Spleen (tissue), 11 donors: Measurements from ENCODE around the gene GGTLC2. TPM values are rescaled to one million over a fixed set of nuclear protein-coding genes. Genes with fewer than 3 reads are reported as not detected.
A peak's percentile ranks its signal among the peaks of the same experiment; 100 is the strongest.
"Not testable (repeated sequence)": the region's sequence is repeated elsewhere in the genome, so short reads cannot be mapped to it uniquely, and the experiment has no call there.

Source experiments
- DNase-seq: peaks from one replicate; pipeline ENCODE4 v3.0.0-alpha.2; 2020
- H3K27ac ChIP-seq, 8 donors: fragments of 200-600 bp; sonication (generic) in 7 of 8; 1 replicate in 4 of 8; 2 replicates in 4 of 8; pipeline versions ENCODE4 v1.5.0 to v1.8.0; 2016 to 2021; ENCODE audit warnings: inconsistent platforms in 4 of 8, mild to moderate bottlenecking in 4 of 8, moderate library complexity in 1 of 8
- H3K27me3 ChIP-seq, 7 donors: fragments of 200-600 bp; sonication (generic) in 6 of 7; replicated peaks in 1 of 7; 1 replicate in 4 of 7; 2 replicates in 3 of 7; pipeline versions ENCODE4 v1.5.0 to v1.8.0; 2016 to 2021; ENCODE audit warnings: inconsistent platforms in 3 of 7, mild to moderate bottlenecking in 1 of 7
- H3K36me3 ChIP-seq, 6 donors: fragments of 200-600 bp; sonication (generic) in 5 of 6; 1 replicate in 4 of 6; 2 replicates in 2 of 6; pipeline versions ENCODE4 v1.5.0 to v1.8.0; 2016 to 2021; ENCODE audit warnings: inconsistent platforms in 2 of 6
- H3K4me1 ChIP-seq, 6 donors: fragments of 200-600 bp; sonication (generic) in 5 of 6; 1 replicate in 3 of 6; 2 replicates in 3 of 6; pipeline versions ENCODE4 v1.5.0 to v1.8.0; 2016 to 2021; ENCODE audit warnings: inconsistent platforms in 3 of 6
- H3K4me3 ChIP-seq, 8 donors: fragments of 200-600 bp; sonication (generic) in 7 of 8; 1 replicate in 4 of 8; 2 replicates in 4 of 8; pipeline versions ENCODE4 v1.5.0 to v1.8.0; 2016 to 2021; ENCODE audit warnings: inconsistent platforms in 4 of 8, mild to moderate bottlenecking in 4 of 8, moderate library complexity in 2 of 8
- H3K9me3 ChIP-seq, 8 donors: fragments of 200-600 bp; sonication (generic) in 7 of 8; 1 replicate in 4 of 8; 2 replicates in 4 of 8; pipeline versions ENCODE4 v1.5.0 to v1.8.0; 2016 to 2021; ENCODE audit warnings: inconsistent platforms in 4 of 8
- POLR2A ChIP-seq, 3 donors: fragments of 450-650 bp; IDR thresholded peaks; one replicate each; pipeline ENCODE4 v1.5.1; 2017; ENCODE audit warnings: antibody characterized with exemption in 3 of 3, mild to moderate bottlenecking in 1 of 3
- POLR2AphosphoS5 ChIP-seq, 3 donors: sonication (generic); formaldehyde crosslinking; IDR thresholded peaks; one replicate each; pipeline ENCODE4 v1.5.1; 2017; ENCODE audit warnings: antibody characterized with exemption in 3 of 3
- WGBS, 5 donors: extraction: QIAGEN DNeasy Blood & Tissue Kit in 3 of 5; methylation state at CpG; one replicate each; pipeline versions ENCODE4 v1.1.5 to v1.1.7; 2013 to 2018; 5-methylcytosine and 5-hydroxymethylcytosine counted together
- intact Hi-C: fragments of 100-400 bp; cut with DNase I; formaldehyde crosslinking; loops from one replicate; pipeline ENCODE4 v1.15.0; 2023; ENCODE audit warnings: low total_unique reads
- polyA plus RNA-seq, 3 donors: library from polyadenylated mRNA; stranded (reverse); fragments of 200-250 nt; gene quantifications; one replicate each; pipeline ENCODE4 v1.2.1, GENCODE V29; 2013
- total RNA-seq, 7 donors: library from RNA; depleted of rRNA in 3 of 7; stranded (reverse); fragments of >200 nt in 3 of 7; fragmentation: NEBNext Ultra II Directional in 4 of 7; extraction: Animal tissue kit (Norgen Biotek cat#: 25700) in 4 of 7; gene quantifications; one replicate each; pipeline versions ENCODE4 v1.1.0 to v1.2.1, GENCODE V29; 2016 to 2021
- TF ChIP-seq, protein P1 (sequence below), 11 experiments: fragments of 200-600 bp in 7 of 11; fragments of 450-650 bp in 4 of 11; sonication (generic) in 4 of 11; IDR thresholded peaks in 8 of 11; conservative IDR thresholded peaks in 3 of 11; 1 replicate in 7 of 11; 2 replicates in 4 of 11; pipeline versions ENCODE4 v1.4.0 to v1.8.0; 2016 to 2021; ENCODE audit warnings: antibody characterized with exemption in 11 of 11, inconsistent platforms in 4 of 11, mild to moderate bottlenecking in 1 of 11
- donor health status: healthy with polysubstance abuse.
- donor health status: DM: no; HTN: no; CAD: no; lungs with moderate emphysema.
- donor health status: DM: no; HTN: no; CAD: no.
- donor health status: Bipolar disorder and iron deficiency.
- donor health status: healthy.
- donor health status: DM: no; HTN: no; CAD: no.
- donor health status: DM: yes; HTN: yes; CAD: no.

Gene GGTLC2
- total and polyA plus RNA-seq, 10 donors, result not detected

DNA sequence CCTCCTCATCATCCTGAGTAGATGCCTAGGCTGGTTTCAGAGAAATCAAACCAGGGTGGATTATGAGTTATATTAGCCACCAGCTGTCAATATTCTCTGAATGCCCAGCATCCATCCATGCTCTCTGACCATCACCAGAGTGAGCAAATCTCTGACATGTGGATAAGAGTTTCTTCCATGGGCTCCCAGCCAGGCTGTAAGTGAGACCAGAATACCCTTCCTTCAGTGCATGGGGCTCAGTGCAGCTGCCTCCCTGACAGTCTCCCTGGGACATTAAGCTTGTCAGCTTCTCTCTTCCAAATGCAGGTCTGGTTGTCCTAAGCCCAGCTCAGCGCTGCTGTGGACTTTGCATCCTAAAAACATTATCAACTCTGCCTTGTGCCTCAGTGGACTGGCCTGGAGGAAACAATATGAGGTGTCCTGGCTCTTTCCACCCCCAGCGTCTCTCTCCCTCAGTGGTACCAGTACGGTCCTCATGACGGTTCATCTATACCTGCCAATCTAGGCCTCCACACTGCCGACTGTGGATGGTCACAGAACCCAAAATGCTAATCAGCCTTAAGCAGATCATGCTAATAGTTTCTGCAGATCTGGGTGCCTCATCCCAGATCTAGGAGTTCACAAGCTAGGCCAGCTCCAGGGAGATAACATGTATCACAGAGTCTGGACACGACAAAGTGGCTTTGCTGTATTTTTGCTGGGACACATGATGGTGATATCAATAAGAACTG lies 43.7 kb upstream of the GGTLC2 start:
- TF ChIP-seq, protein P1, sequence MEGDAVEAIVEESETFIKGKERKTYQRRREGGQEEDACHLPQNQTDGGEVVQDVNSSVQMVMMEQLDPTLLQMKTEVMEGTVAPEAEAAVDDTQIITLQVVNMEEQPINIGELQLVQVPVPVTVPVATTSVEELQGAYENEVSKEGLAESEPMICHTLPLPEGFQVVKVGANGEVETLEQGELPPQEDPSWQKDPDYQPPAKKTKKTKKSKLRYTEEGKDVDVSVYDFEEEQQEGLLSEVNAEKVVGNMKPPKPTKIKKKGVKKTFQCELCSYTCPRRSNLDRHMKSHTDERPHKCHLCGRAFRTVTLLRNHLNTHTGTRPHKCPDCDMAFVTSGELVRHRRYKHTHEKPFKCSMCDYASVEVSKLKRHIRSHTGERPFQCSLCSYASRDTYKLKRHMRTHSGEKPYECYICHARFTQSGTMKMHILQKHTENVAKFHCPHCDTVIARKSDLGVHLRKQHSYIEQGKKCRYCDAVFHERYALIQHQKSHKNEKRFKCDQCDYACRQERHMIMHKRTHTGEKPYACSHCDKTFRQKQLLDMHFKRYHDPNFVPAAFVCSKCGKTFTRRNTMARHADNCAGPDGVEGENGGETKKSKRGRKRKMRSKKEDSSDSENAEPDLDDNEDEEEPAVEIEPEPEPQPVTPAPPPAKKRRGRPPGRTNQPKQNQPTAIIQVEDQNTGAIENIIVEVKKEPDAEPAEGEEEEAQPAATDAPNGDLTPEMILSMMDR (IDR thresholded peaks at IDR 0.05 in 8 of 11, conservative IDR thresholded peaks at IDR 0.05 in 3 of 11), result no peak
- TF ChIP-seq POLR2A (IDR thresholded peaks at IDR 0.05) (no peak), POLR2AphosphoS5 (IDR thresholded peaks at IDR 0.05) (no peak)
- peaks cover 0 to 20% (median 11%) of the 10 kb centered on the region in 6 donors for H3K4me1 ChIP-seq
- no peaks in the 10 kb centered on the region for H3K27me3 ChIP-seq
- H3K36me3 ChIP-seq, result no peaks in the 10 kb centered on the region
- no peak overlapping the region for H3K4me3 ChIP-seq
- H3K27ac ChIP-seq, result no peak overlapping the region
- peaks cover 0 to 6% (median 0%) of the 10 kb centered on the region in 8 donors for H3K9me3 ChIP-seq
- intact Hi-C loops, result no loop called here
- DNase-seq, result no peak
- 90 to 95% (median 94%) methylated on average over 4 to 6 of the region's 6 CpGs for WGBS, 5 donors

DNA sequence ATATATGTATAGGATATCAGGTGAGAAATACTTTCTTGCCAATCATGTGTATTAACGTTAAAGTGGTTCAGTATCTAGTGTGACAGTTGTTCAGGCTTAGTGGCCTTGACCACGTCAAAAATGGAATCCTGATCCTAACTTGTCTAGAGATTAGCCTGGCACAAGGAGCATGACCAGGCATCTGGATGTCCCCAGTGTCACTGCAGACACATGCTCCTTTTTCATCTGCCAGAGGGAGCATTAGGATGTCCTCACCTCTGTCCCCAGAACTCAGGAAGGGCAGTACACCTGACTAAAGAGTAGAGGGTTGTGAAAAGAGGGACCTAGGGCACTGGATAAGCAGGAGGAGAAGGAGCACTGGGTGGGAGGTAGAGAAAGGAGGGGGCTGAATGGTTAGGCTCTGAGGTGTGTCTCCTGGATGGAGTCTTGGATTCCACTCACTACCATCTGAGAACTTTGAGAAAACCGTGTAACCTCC lies 40.9 kb upstream of the GGTLC2 start:
- H3K27ac ChIP-seq, result no peak overlapping the region
- no peaks in the 10 kb centered on the region for H3K27me3 ChIP-seq
- no peak overlapping the region for H3K4me3 ChIP-seq
- no peaks in the 10 kb centered on the region for H3K36me3 ChIP-seq
- WGBS, 5 donors, result 79 to 93% (median 88%) methylated on average over 3 of the region's 3 CpGs
- no peak for DNase-seq
- intact Hi-C loops, result no loop called here
- TF ChIP-seq POLR2A (IDR thresholded peaks at IDR 0.05), result no peak
- TF ChIP-seq, protein P1 (IDR thresholded peaks at IDR 0.05 in 8 of 11, conservative IDR thresholded peaks at IDR 0.05 in 3 of 11), result no peak
- no peak for TF ChIP-seq POLR2AphosphoS5 (IDR thresholded peaks at IDR 0.05)
- peaks cover 0 to 13% (median 4%) of the 10 kb centered on the region in 8 donors for H3K9me3 ChIP-seq
- H3K4me1 ChIP-seq, result peaks cover 0 to 20% (median 11%) of the 10 kb centered on the region in 6 donors

DNA sequence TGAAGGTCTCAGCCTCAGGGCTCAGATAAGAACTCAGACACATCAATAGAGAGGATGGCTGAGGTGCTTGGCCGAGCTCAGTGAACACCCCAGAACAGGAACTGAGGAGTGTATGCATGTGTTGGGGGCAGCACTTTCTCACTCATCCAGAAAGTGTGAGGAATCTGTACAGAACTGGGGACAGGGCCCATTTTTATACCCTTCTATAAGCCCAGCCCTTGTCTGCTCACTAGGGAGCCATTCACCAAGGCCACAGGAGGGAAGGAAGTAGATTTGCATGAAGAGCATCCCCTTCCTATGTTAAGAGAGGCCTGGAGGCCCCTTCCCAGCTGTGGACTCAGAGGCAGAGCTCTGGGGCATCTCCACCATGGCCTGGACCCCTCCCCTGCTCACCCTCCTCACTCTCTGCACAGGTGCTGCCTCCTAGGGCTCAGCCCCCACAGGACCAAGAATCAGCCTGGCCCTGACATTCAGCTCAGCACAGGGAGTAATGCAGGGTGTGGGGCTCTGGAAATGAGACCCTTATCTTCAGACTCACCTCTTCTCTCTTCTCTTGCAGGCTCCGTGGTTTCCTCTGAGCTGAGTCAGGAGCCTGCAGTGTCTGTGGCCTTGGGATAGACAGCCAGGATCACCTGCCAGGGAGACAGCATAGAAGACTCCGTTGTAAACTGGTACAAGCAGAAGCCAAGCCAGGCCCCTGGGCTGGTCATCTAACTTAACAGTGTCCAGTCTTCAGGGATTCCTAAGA lies 39.9 kb upstream of the GGTLC2 start:
- peaks cover 0 to 13% (median 4%) of the 10 kb centered on the region in 8 donors for H3K9me3 ChIP-seq
- intact Hi-C loops, result no loop called here
- no peaks in the 10 kb centered on the region for H3K36me3 ChIP-seq
- peak overlapping the region in 4 of 8 donors; percentile 26 to 39 (median 34) for H3K27ac ChIP-seq
- WGBS, 5 donors, result 49 to 72% (median 68%) methylated on average over 2 to 3 of the region's 3 CpGs
- peaks cover 0 to 20% (median 11%) of the 10 kb centered on the region in 6 donors for H3K4me1 ChIP-seq
- no peak overlapping the region for H3K4me3 ChIP-seq
- TF ChIP-seq POLR2AphosphoS5 (IDR thresholded peaks at IDR 0.05), result no peak
- TF ChIP-seq, protein P1 (IDR thresholded peaks at IDR 0.05 in 8 of 11, conservative IDR thresholded peaks at IDR 0.05 in 3 of 11), result no peak
- no peak for TF ChIP-seq POLR2A (IDR thresholded peaks at IDR 0.05)
- no peaks in the 10 kb centered on the region for H3K27me3 ChIP-seq
- DNase-seq, result no peak

DNA sequence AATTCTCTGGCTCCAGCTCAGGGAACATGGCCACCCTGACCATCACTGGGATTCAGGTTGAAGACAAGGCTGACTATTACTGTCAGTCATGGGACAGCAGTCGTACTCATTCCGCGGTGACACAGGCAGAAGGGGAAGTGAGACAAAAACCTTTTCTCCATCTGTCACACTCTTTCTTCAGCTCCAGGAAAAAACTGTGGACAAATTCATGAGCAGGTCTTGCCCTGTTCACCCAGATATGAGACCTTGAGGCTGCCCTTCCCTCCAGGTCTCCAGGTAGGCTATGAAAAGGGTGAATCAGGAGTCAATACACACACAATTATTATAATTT lies 39.4 kb upstream of the GGTLC2 start:
- intact Hi-C loops, result no loop called here
- H3K27me3 ChIP-seq, result no peaks in the 10 kb centered on the region

DNA sequence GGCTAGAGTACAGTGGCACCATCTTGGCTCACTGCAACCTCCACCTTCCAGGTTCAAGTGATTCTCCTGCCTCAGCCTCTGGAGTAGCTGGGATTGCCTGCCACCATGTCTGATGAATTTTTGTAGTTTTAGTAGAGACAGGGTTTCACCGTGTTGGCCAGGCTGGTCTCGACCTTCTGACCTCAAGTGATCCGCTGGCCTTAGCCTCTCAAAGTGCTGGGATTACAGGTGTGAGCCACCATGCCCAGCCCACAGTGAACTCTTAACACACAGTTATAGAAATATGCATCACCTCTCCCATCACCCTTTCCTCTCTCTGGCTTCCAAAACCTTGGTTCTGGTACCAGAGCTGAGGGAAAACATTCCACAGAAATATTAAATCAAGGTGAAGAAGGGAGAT lies 36.4 kb upstream of the GGTLC2 start:
- H3K4me3 ChIP-seq, intact Hi-C loops, DNase-seq, H3K27ac ChIP-seq, H3K27me3 ChIP-seq, H3K36me3 ChIP-seq: not testable (repeated sequence)
- 90 to 97% (median 95%) methylated on average over 3 of the region's 3 CpGs for WGBS, 5 donors
- Histone ChIP-seq H3K4me1 (peaks cover 0 to 20% (median 11%) of the 10 kb centered on the region in 6 donors), H3K9me3 (peaks cover 0 to 13% (median 4%) of the 10 kb centered on the region in 8 donors)

More for the DNA sequence above, 39.4 kb upstream of the GGTLC2 start:
- Histone ChIP-seq H3K9me3 (peaks cover 0 to 13% (median 4%) of the 10 kb centered on the region in 8 donors), H3K4me1 (peaks cover 0 to 20% (median 11%) of the 10 kb centered on the region in 6 donors), H3K36me3 (no peaks in the 10 kb centered on the region), H3K27ac (peak overlapping the region in 4 of 8 donors; percentile 26 to 39 (median 34)), H3K4me3 (no peak overlapping the region)
- TF ChIP-seq, protein P1 (IDR thresholded peaks at IDR 0.05 in 8 of 11, conservative IDR thresholded peaks at IDR 0.05 in 3 of 11), result no peak
- TF ChIP-seq POLR2A (IDR thresholded peaks at IDR 0.05) (no peak), POLR2AphosphoS5 (IDR thresholded peaks at IDR 0.05) (no peak)
- no peak for DNase-seq
- 32 to 52% (median 48%) methylated on average over 3 of the region's 3 CpGs for WGBS, 5 donors
